ENCODE measurements around the gene CDK14.
"Not testable (repeated sequence)": the region's sequence is repeated elsewhere in the genome, so short reads cannot be mapped to it uniquely, and the experiment has no call there.

The CDK14 gene

GRCh38 chr7:90710466-90710850, 114.3 kb downstream of the CDK14 start:
- no peak overlapping the region for H3K27ac ChIP-seq
- DNase-seq (ENCODE audit: low read depth, low spot score) = no peak

- no peak for DNase-seq (ENCODE audit: low read depth, low spot score)
- no peak overlapping the region for H3K27ac ChIP-seq
These were observed 117.5 kb downstream of the CDK14 start for GRCh38 chr7:90713628-90714027.

- DNase-seq (ENCODE audit: low read depth, low spot score) = no peak
- H3K27ac ChIP-seq = no peak overlapping the region
These were observed 118.9 kb downstream of the CDK14 start for GRCh38 chr7:90715067-90715466.

- no peak for DNase-seq (ENCODE audit: low read depth, low spot score)
- no peak overlapping the region for H3K27ac ChIP-seq
These were observed 121.4 kb downstream of the CDK14 start for GRCh38 chr7:90717296-90718060.

- no peak for DNase-seq (ENCODE audit: low read depth, low spot score)
- H3K27ac ChIP-seq = no peak overlapping the region
These were observed 123.0 kb downstream of the CDK14 start for GRCh38 chr7:90719155-90719554.

- no peak for DNase-seq (ENCODE audit: low read depth, low spot score)
- H3K27ac ChIP-seq = no peak overlapping the region
These were observed 125.1 kb downstream of the CDK14 start for GRCh38 chr7:90720984-90721760.

GRCh38 chr7:90721869-90722431, 125.8 kb downstream of the CDK14 start:
- no peak overlapping the region for H3K27ac ChIP-seq
- DNase-seq (ENCODE audit: low read depth, low spot score) = no peak

GRCh38 chr7:90723233-90723632, 127.1 kb downstream of the CDK14 start:
- DNase-seq (ENCODE audit: low read depth, low spot score) = no peak
- no peak overlapping the region for H3K27ac ChIP-seq

GRCh38 chr7:90723866-90724265, 127.7 kb downstream of the CDK14 start:
- DNase-seq (ENCODE audit: low read depth, low spot score) = no peak

GRCh38 chr7:90726120-90726519, 130.0 kb downstream of the CDK14 start:
- H3K27ac ChIP-seq = no peak overlapping the region
- no peak for DNase-seq (ENCODE audit: low read depth, low spot score)

More at GRCh38 chr7:90723866-90724265, 127.7 kb downstream of the CDK14 start:
- no peak overlapping the region for H3K27ac ChIP-seq

GRCh38 chr7:90726623-90727022, 130.5 kb downstream of the CDK14 start:
- no peak overlapping the region for H3K27ac ChIP-seq
- no peak for DNase-seq (ENCODE audit: low read depth, low spot score)

GRCh38 chr7:90727412-90727811, 131.3 kb downstream of the CDK14 start:
- DNase-seq (ENCODE audit: low read depth, low spot score) = no peak
- H3K27ac ChIP-seq = no peak overlapping the region

GRCh38 chr7:90728568-90728967, 132.4 kb downstream of the CDK14 start:
- no peak for DNase-seq (ENCODE audit: low read depth, low spot score)
- no peak overlapping the region for H3K27ac ChIP-seq

- not testable (repeated sequence) for H3K27ac ChIP-seq; DNase-seq (ENCODE audit: low read depth, low spot score)
These were observed 139.6 kb downstream of the CDK14 start for GRCh38 chr7:90735611-90736280.

- no peak for DNase-seq (ENCODE audit: low read depth, low spot score)
- H3K27ac ChIP-seq = no peak overlapping the region
These were observed 140.2 kb downstream of the CDK14 start for GRCh38 chr7:90736316-90736715.

- no peak for DNase-seq (ENCODE audit: low read depth, low spot score)
- no peak overlapping the region for H3K27ac ChIP-seq
These were observed 141.1 kb downstream of the CDK14 start for GRCh38 chr7:90736968-90737939.

GRCh38 chr7:90738249-90738648, 142.1 kb downstream of the CDK14 start:
- DNase-seq (ENCODE audit: low read depth, low spot score) = no peak
- H3K27ac ChIP-seq = no peak overlapping the region

GRCh38 chr7:90739716-90740115, 143.6 kb downstream of the CDK14 start:
- DNase-seq (ENCODE audit: low read depth, low spot score) = no peak
- no peak overlapping the region for H3K27ac ChIP-seq

- no peak for DNase-seq (ENCODE audit: low read depth, low spot score)
- no peak overlapping the region for H3K27ac ChIP-seq
These were observed 144.3 kb downstream of the CDK14 start for GRCh38 chr7:90740386-90740785.

GRCh38 chr7:90743626-90744025, 147.5 kb downstream of the CDK14 start:
- no peak for DNase-seq (ENCODE audit: low read depth, low spot score)

More at GRCh38 chr7:90743626-90744025, 147.5 kb downstream of the CDK14 start:
- H3K27ac ChIP-seq = no peak overlapping the region

Data from epithelial cell of prostate (primary cell).